Ectodermal cell (in vitro differentiated cells): ENCODE data around the gene GFM1.

ENCODE experiments used
- H3K27ac ChIP-seq: 2 replicates; pipeline ENCODE4 v1.7.0; 2013; ENCODE audit warnings: mild to moderate bottlenecking, low read depth, low read length; ENCODE audit not compliant: insufficient read depth, poor library complexity, severe bottlenecking
- H3K27me3 ChIP-seq: 2 replicates; pipeline ENCODE4 v1.7.0; 2013; ENCODE audit warnings: mild to moderate bottlenecking, low read length; ENCODE audit not compliant: insufficient read depth, control insufficient read depth, poor library complexity, severe bottlenecking
- H3K36me3 ChIP-seq: one replicate; pipeline ENCODE4 v1.7.0; 2013; ENCODE audit warnings: low read length; ENCODE audit not compliant: control insufficient read depth, insufficient read depth
- H3K4me1 ChIP-seq: one replicate; pipeline ENCODE4 v1.7.0; 2013; ENCODE audit warnings: low read length; ENCODE audit not compliant: control insufficient read depth, insufficient read depth
- H3K4me3 ChIP-seq: 2 replicates; pipeline ENCODE4 v1.7.0; 2013; ENCODE audit warnings: low read depth, low read length, control low read depth; ENCODE audit not compliant: insufficient read depth
- H3K9me3 ChIP-seq: 2 replicates; pipeline ENCODE4 v1.7.0; 2013; ENCODE audit warnings: mild to moderate bottlenecking, low read length, moderate library complexity; ENCODE audit not compliant: control insufficient read depth
- WGBS, 2 experiments: methylation state at CpG; one replicate each; pipeline ENCODE4 v1.1.7; 2013; ENCODE audit warnings: missing lambda C conversion rate in 2 of 2; 5-methylcytosine and 5-hydroxymethylcytosine counted together

GFM1 gene

DNA sequence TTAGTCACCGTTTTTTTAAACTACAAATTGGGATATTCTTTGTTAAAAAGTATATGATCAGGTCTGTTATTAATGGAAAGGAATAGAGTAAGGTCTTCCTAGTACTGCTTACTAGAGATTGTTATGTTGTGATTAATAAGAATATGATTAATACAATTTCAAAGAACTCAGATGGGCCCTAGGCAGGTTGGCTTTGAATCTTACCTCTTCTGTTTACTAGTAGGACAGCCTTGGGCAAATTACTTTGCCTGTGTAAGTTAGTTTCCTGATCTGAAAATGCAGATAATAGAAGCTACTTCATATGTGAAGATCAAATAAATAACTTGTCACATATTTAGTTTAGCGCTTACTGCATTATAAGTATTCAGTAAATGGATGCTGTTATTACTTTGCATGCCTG lies 6.9 kb downstream of the GFM1 start:
- Histone ChIP-seq H3K27ac (no peak overlapping the region), H3K4me3 (no peak overlapping the region), H3K27me3 (no peaks in the 10 kb centered on the region), H3K9me3 (no peaks in the 10 kb centered on the region), H3K4me1 (no peaks in the 10 kb centered on the region), H3K36me3 (no peaks in the 10 kb centered on the region)
- 98 to 100% methylated on average over 1 to 2 of the region's 2 CpGs for WGBS, 2 experiments

DNA sequence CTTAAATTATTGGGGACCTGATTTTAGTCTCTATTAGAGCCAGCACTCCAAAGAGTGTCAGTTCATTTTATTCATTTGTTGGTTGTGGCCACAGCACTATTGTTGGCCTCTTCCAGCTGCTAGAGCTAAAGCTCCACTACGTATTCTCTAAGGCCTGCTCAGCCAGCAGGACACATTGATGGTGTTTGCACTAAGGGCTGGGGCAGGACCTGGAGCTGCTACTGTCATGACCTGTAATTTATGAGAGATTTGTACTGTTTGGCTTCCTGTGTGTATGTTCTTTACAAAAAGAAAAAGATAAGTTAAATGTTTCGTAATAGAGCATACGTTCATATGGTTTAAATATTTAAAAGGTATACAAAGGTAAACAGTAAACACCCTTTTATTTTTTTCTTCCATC lies 8.1 kb downstream of the GFM1 start:
- no peaks in the 10 kb centered on the region for H3K9me3 ChIP-seq
- no peak overlapping the region for H3K27ac ChIP-seq
- no peaks in the 10 kb centered on the region for H3K4me1 ChIP-seq
- no peak overlapping the region for H3K4me3 ChIP-seq
- H3K36me3 ChIP-seq = no peaks in the 10 kb centered on the region
- 94 to 99% methylated on average over 1 to 3 of the region's 3 CpGs for WGBS, 2 experiments
- H3K27me3 ChIP-seq = no peaks in the 10 kb centered on the region

DNA sequence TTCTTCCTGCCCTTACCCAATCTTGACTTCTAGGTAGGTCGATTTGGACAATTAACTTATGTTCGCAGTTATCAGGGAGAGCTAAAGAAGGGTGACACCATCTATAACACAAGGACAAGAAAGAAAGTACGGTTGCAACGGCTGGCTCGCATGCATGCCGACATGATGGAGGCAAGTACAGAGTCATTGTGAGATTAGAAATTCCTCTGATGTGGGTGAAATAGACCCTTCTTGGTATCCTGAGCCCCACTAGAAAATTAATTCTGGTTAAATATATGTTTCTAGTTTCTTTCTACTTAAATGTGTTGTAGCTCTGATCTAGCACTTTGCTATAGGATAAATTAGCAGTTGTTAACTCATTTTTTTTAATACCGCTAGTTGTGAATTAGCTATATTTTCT lies 14.6 kb downstream of the GFM1 start:
- Histone ChIP-seq H3K36me3 (peaks cover 13% of the 10 kb centered on the region), H3K4me1 (no peaks in the 10 kb centered on the region), H3K9me3 (no peaks in the 10 kb centered on the region), H3K4me3 (no peak overlapping the region), H3K27me3 (no peaks in the 10 kb centered on the region), H3K27ac (no peak overlapping the region)
- WGBS, 2 experiments = 96 to 98% methylated on average over 5 to 7 of the region's 7 CpGs

DNA sequence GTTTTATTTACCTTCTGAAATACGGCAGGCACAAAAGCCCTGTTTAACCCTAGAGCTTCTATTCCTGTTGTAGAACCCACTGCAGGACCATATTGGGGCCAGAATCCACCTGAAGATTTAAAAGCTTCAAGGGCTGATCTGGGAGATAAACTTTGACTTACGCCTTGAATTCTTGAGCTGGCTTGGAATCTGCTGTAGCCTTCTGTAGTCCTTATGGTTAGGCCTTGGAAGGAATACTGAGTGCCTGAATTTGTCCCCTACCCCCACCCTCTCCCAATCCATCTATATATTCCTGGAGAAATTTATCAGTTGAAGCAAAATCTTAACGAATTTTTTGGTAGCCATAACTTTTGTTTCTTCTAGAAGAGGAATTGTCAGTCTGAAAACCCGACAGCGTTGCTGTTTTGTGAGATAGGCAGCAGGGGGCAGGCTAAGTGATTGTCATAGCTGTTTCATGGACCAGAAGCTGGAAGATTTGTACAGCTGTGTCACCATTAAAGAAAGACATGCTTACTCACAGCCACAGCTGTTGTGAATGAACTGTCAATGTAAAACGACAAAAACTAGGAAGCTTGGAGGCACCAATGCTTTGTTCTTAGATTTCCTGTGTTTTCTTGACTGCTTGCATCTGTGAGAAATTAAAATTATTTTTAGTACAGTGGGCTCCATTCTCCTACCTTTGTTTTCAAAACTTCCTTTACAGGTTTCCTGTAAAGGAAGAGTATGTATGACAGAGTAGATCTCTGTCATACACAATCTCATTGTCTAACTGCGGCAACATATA lies 15.3 kb downstream of the GFM1 start:
- no peak overlapping the region for H3K27ac ChIP-seq
- peaks cover 13% of the 10 kb centered on the region for H3K36me3 ChIP-seq
- WGBS, 2 experiments = 72 to 73% methylated on average over 7 of the region's 7 CpGs
- H3K4me1 ChIP-seq = no peaks in the 10 kb centered on the region
- no peak overlapping the region for H3K4me3 ChIP-seq
- no peaks in the 10 kb centered on the region for H3K27me3 ChIP-seq
- no peaks in the 10 kb centered on the region for H3K9me3 ChIP-seq

DNA sequence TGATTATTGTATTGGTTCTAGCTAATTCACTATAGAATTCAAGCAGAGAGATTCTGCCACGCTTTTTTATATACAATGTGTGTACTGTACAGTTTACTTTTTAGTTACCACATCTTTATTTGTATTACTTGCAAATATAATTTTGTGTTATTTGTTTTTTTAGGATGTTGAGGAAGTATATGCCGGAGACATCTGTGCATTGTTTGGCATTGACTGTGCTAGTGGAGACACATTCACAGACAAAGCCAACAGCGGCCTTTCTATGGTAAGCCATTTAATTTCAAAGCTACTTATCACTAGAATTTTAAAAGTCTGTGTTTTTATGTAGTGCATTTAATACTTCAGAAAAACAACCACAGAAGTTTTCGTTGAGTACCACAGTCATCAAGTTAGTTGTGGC lies 16.4 kb downstream of the GFM1 start:
- H3K9me3 ChIP-seq = no peaks in the 10 kb centered on the region
- WGBS, 2 experiments = 96 to 100% methylated on average over 1 to 4 of the region's 4 CpGs
- H3K27me3 ChIP-seq = no peaks in the 10 kb centered on the region
- peaks cover 13% of the 10 kb centered on the region for H3K36me3 ChIP-seq
- H3K27ac ChIP-seq = no peak overlapping the region
- H3K4me3 ChIP-seq = no peak overlapping the region
- H3K4me1 ChIP-seq = no peaks in the 10 kb centered on the region

DNA sequence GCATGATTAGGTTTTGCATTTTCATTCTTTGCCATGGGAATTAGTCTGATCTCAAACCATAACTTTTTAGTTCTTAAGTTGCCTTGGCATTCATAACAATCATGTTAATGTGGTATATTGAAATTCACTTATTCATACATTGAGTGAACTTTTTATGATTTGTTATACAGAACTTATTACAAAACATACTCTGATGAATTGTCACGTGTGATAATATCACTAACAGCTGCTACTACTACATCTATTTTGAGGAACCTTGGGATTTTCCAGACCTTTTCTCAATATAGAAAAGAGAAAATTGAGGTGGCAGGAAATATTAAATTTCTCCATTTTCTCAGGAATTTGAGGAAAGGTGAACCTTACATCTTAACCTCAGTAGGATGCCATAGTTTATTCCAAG lies 18.9 kb downstream of the GFM1 start:
- H3K9me3 ChIP-seq = no peaks in the 10 kb centered on the region
- H3K27me3 ChIP-seq = no peaks in the 10 kb centered on the region
- WGBS, 2 experiments = no CpG with 5 or more reads among the region's 1 CpG

DNA sequence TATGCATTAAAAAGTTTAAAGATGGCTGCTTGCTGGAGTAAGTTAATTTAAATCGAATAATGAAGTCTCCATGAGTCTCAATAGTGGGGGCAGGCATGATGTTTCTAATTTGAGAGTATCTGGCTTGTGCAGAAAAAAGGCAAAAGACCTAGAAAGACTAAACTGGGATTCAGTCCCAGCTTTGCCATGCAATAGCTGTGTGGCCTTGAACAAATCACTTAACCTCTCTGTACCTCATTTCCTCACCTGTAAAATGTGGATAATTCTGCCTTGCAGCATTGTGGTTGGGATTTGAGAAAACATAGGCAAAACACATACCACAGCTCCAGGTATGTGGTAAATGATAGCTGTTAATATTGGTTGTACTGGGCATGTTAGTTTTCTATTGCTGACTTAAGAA lies 19.5 kb downstream of the GFM1 start:
- Histone ChIP-seq H3K9me3 (no peaks in the 10 kb centered on the region), H3K27ac (no peak overlapping the region), H3K4me1 (no peaks in the 10 kb centered on the region), H3K36me3 (peaks cover 23% of the 10 kb centered on the region), H3K4me3 (no peak overlapping the region), H3K27me3 (no peaks in the 10 kb centered on the region)
- 92 to 95% methylated on average over 1 of the region's 1 CpG for WGBS, 2 experiments

More for the DNA sequence above, 18.9 kb downstream of the GFM1 start:
- Histone ChIP-seq H3K4me3 (no peak overlapping the region), H3K36me3 (peaks cover 25% of the 10 kb centered on the region), H3K27ac (no peak overlapping the region), H3K4me1 (no peaks in the 10 kb centered on the region)

DNA sequence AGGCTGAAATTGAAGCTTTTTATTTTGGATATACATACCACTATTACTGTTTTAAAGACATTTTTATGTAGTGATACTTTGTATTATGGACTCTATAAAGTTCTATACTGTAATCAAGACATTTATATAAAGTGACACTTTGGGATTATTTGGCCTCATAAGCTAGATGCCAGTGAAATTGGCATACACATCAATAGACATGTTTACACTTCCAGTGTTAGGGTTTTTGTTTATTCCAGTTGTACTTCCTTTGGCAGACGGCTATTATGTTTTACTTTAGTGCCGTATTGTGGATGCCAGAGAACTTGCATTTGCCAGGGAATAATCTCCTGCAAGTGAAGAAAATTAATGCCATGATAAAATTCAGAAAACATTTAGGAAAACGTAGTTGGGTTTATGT lies 22.1 kb downstream of the GFM1 start:
- Histone ChIP-seq H3K27ac (no peak overlapping the region), H3K27me3 (no peaks in the 10 kb centered on the region), H3K4me3 (no peak overlapping the region), H3K4me1 (no peaks in the 10 kb centered on the region), H3K36me3 (peaks cover 12% of the 10 kb centered on the region), H3K9me3 (no peaks in the 10 kb centered on the region)
- WGBS, 2 experiments = 94% methylated on average over 3 of the region's 3 CpGs

DNA sequence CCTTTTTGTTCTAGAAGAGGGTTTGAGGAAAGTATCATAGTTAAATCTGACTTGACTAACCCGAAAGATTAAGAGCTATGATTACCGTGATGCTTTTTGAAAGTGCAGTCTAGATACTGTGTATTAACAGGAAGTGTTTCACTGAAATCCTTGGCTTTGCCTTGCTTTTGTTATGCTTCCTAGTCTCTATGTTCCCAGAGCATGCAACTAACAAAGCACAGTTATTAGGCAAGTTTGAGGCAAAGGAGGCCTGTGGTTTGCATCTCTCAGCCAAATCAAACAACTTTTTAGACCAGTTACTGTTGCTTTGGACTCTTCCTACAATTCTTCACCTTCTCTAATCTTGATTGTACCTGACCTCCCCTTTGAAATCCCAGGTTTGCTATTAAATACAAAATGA lies 24.2 kb downstream of the GFM1 start:
- H3K4me1 ChIP-seq = no peaks in the 10 kb centered on the region
- no peak overlapping the region for H3K4me3 ChIP-seq
- WGBS, 2 experiments = 94 to 97% methylated on average over 2 of the region's 2 CpGs
- no peaks in the 10 kb centered on the region for H3K27me3 ChIP-seq
- H3K36me3 ChIP-seq = peaks cover 12% of the 10 kb centered on the region
- no peaks in the 10 kb centered on the region for H3K9me3 ChIP-seq
- no peak overlapping the region for H3K27ac ChIP-seq

DNA sequence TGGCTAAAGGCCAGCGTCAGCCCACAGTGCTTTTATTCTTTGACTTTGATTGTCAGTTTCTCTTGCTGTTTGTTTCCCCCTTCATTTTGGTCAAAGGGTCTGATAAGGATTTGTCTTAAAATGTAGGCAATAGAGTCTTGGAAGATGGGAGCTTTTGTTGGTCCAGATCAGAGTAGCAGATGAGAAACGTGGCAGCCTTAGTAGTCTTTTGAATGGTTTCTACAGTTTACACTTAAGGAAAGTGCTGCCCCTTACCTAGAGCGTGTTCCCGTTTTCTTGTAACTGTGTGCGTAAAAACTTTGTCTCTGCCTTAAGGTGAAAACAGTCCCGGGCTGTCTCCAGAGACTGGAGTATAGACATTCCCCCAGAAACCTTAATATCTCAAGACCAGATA lies 27.5 kb downstream of the GFM1 start:
- H3K27ac ChIP-seq = no peak overlapping the region
- WGBS, 2 experiments = 26 to 28% methylated on average over 6 of the region's 6 CpGs
- H3K4me3 ChIP-seq = peak overlapping the region; percentile 53
- H3K4me1 ChIP-seq = no peaks in the 10 kb centered on the region
- no peaks in the 10 kb centered on the region for H3K9me3 ChIP-seq
- peaks cover 7% of the 10 kb centered on the region for H3K36me3 ChIP-seq
- no peaks in the 10 kb centered on the region for H3K27me3 ChIP-seq
